Mucosa of gallbladder (tissue), 1 donor: ENCODE results near the gene MAML2. TPM values are rescaled to one million over a fixed set of nuclear protein-coding genes. Genes with fewer than 3 reads are reported as not detected.
"Not testable (repeated sequence)": the region's sequence is repeated elsewhere in the genome, so short reads cannot be mapped to it uniquely, and the experiment has no call there.

Source experiments
- DNase-seq: peaks from one replicate; pipeline ENCODE4 v3.0.0-alpha.2; 2020; ENCODE audit warnings: low spot score
- total RNA-seq: library from RNA; stranded (reverse); gene quantifications from one replicate; pipeline ENCODE4 v1.2.1, GENCODE V29; 2021
- donor health status: DM: no; HTN: no; CAD: no.

MAML2 gene
- total RNA-seq, 1 donor from 2014 or later, result 14.3 TPM

- no peak for DNase-seq
Measured at GRCh38 chr11:96292291-96293010, 50.5 kb downstream of the MAML2 start.

GRCh38 chr11:96290631-96291030, 52.4 kb downstream of the MAML2 start:
- DNase-seq, result no peak

GRCh38 chr11:96290031-96290430, 53.0 kb downstream of the MAML2 start:
- no peak for DNase-seq

GRCh38 chr11:96288915-96289314, 54.1 kb downstream of the MAML2 start:
- DNase-seq, result no peak

- DNase-seq, result no peak
Measured at GRCh38 chr11:96287822-96288439, 55.1 kb downstream of the MAML2 start.

- not testable (repeated sequence) for DNase-seq
Measured at GRCh38 chr11:96285985-96286384, 57.0 kb downstream of the MAML2 start.

GRCh38 chr11:96284917-96285316, 58.1 kb downstream of the MAML2 start:
- no peak for DNase-seq

GRCh38 chr11:96284401-96284800, 58.6 kb downstream of the MAML2 start:
- no peak for DNase-seq

GRCh38 chr11:96282625-96283220, 60.3 kb downstream of the MAML2 start:
- DNase-seq, result no peak

- no peak for DNase-seq
Measured at GRCh38 chr11:96280444-96280843, 62.6 kb downstream of the MAML2 start.

- DNase-seq, result no peak
Measured at GRCh38 chr11:96279896-96280290, 63.1 kb downstream of the MAML2 start.

- no peak for DNase-seq
Measured at GRCh38 chr11:96279018-96279895, 63.7 kb downstream of the MAML2 start.

- DNase-seq, result no peak
Measured at GRCh38 chr11:96278039-96278897, 64.7 kb downstream of the MAML2 start.

- no peak for DNase-seq
Measured at GRCh38 chr11:96277696-96278038, 65.3 kb downstream of the MAML2 start.

GRCh38 chr11:96276836-96277235, 66.2 kb downstream of the MAML2 start:
- DNase-seq, result no peak

GRCh38 chr11:96275801-96276594, 67.0 kb downstream of the MAML2 start:
- DNase-seq, result no peak

- DNase-seq, result no peak
Measured at GRCh38 chr11:96273507-96273906, 69.5 kb downstream of the MAML2 start.

GRCh38 chr11:96272529-96273222, 70.3 kb downstream of the MAML2 start:
- DNase-seq, result no peak

GRCh38 chr11:96271777-96272176, 71.2 kb downstream of the MAML2 start:
- no peak for DNase-seq

GRCh38 chr11:96271352-96271751, 71.6 kb downstream of the MAML2 start:
- DNase-seq, result not testable (repeated sequence)
